A673 (cell line): Measurements from ENCODE around the gene WDR38.

Experiments used
- EZH2 ChIP-seq: fragments of 200-600 bp; sonication (generic); IDR thresholded peaks from 2 replicates; pipeline ENCODE4 v1.6.1; 2017; ENCODE audit warnings: borderline replicate concordance, low read depth, mild to moderate bottlenecking, mixed read lengths, antibody characterized with exemption, low read length; ENCODE audit not compliant: poor library complexity, severe bottlenecking
- TF ChIP-seq, protein P1 (sequence below): fragments of 300-800, 200-600 bp; sonication (generic); conservative IDR thresholded peaks from 2 replicates; pipeline ENCODE4 v1.5.1; 2017; ENCODE audit warnings: low read depth, mild to moderate bottlenecking, antibody characterized with exemption, low read length, moderate library complexity, mixed read lengths

DNA sequence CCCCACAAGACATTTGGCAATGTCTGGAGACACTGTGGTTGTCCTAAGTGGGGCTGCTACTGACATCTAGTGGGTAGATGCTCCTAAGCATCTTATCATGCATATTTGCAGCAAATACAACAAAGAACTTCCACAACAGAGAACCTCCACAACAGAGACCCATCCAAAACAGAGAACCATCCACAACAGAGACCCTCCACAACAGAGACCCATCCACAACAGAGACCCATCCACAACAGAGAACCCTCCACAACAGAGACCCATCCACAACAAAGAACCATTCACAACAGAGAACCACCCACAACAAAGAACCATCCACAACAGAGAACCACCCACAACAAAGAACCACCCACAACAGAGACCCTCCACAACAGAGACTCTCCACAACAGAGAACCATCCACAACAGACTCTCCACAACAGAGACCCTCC, 41.5 kb downstream of the WDR38 start:
- TF ChIP-seq, protein P1, sequence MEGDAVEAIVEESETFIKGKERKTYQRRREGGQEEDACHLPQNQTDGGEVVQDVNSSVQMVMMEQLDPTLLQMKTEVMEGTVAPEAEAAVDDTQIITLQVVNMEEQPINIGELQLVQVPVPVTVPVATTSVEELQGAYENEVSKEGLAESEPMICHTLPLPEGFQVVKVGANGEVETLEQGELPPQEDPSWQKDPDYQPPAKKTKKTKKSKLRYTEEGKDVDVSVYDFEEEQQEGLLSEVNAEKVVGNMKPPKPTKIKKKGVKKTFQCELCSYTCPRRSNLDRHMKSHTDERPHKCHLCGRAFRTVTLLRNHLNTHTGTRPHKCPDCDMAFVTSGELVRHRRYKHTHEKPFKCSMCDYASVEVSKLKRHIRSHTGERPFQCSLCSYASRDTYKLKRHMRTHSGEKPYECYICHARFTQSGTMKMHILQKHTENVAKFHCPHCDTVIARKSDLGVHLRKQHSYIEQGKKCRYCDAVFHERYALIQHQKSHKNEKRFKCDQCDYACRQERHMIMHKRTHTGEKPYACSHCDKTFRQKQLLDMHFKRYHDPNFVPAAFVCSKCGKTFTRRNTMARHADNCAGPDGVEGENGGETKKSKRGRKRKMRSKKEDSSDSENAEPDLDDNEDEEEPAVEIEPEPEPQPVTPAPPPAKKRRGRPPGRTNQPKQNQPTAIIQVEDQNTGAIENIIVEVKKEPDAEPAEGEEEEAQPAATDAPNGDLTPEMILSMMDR, result peak; percentile 69
- no peak for TF ChIP-seq EZH2
